HG02763 (cell line): Measurements from ENCODE around the gene CDHR3.

ENCODE experiments used
- ATAC-seq: cut with Tn5 transposase; IDR thresholded peaks from one replicate; pipeline ENCODE4 v1.9.1; 2021; ENCODE audit warnings: mild to moderate bottlenecking, moderate library complexity; ENCODE audit not compliant: unreplicated experiment

The CDHR3 gene

GRCh38 chr7:106045586-106045985 lies 82.5 kb downstream of the CDHR3 start:
- no peak for ATAC-seq

GRCh38 chr7:106047184-106047583 lies 84.1 kb downstream of the CDHR3 start:
- ATAC-seq, result no peak

- no peak for ATAC-seq
Measured at GRCh38 chr7:106047818-106048705, 85.0 kb downstream of the CDHR3 start.

GRCh38 chr7:106048706-106049020 lies 85.6 kb downstream of the CDHR3 start:
- ATAC-seq, result no peak

GRCh38 chr7:106049139-106049752 lies 86.2 kb downstream of the CDHR3 start:
- ATAC-seq, result no peak

- ATAC-seq, result no peak
Measured at GRCh38 chr7:106050002-106050745, 87.1 kb downstream of the CDHR3 start.

- no peak for ATAC-seq
Measured at GRCh38 chr7:106050746-106051117, 87.7 kb downstream of the CDHR3 start.

GRCh38 chr7:106052681-106053080 lies 89.6 kb downstream of the CDHR3 start:
- no peak for ATAC-seq

GRCh38 chr7:106053109-106053508 lies 90.0 kb downstream of the CDHR3 start:
- ATAC-seq, result no peak

GRCh38 chr7:106054156-106054910 lies 91.3 kb downstream of the CDHR3 start:
- no peak for ATAC-seq

GRCh38 chr7:106054971-106055532 lies 92.0 kb downstream of the CDHR3 start:
- ATAC-seq, result no peak

GRCh38 chr7:106056513-106057203 lies 93.6 kb downstream of the CDHR3 start:
- ATAC-seq, result peak; percentile 42

- ATAC-seq, result no peak
Measured at GRCh38 chr7:106057204-106057961, 94.3 kb downstream of the CDHR3 start.

GRCh38 chr7:106057962-106058927 lies 95.2 kb downstream of the CDHR3 start:
- ATAC-seq, result peak; percentile 54

GRCh38 chr7:106058928-106059324 lies 95.9 kb downstream of the CDHR3 start:
- no peak for ATAC-seq

- no peak for ATAC-seq
Measured at GRCh38 chr7:106059556-106059955, 96.5 kb downstream of the CDHR3 start.

GRCh38 chr7:106060394-106060920 lies 97.4 kb downstream of the CDHR3 start:
- no peak for ATAC-seq
